H1 (cell line): ENCODE measurements around the gene TRIM59. TPM values are rescaled to one million over a fixed set of nuclear protein-coding genes. Genes with fewer than 3 reads are reported as not detected.

Experiments
- CTCF ChIA-PET: fragments of 300-600 bp; sonication (Branson Sonifier 250); formaldehyde crosslinking; loops from one replicate; lab custom pipeline; 2021; ENCODE audit not compliant: partially characterized antibody; lab: Charles Lee
- POLR2A ChIA-PET: fragments of 300-600 bp; sonication (Branson Sonifier 250); formaldehyde crosslinking; loops from one replicate; lab custom pipeline; 2021; ENCODE audit warnings: inconsistent platforms; ENCODE audit not compliant: partially characterized antibody; lab: Charles Lee
- DNase-seq, 2 experiments: peaks; one replicate each; pipeline versions ENCODE4 v3.0.0 to v3.0.0-alpha.2; 2010 to 2022; ENCODE audit warnings: low spot score in 2 of 2, low read depth in 1 of 2, mixed read lengths in 1 of 2
- FAIRE-seq: peaks from 2 replicates; lab custom pipeline; 2011; peaks lifted over from hg19 to GRCh38; lab: Jason Lieb, UNC
- H2AFZ ChIP-seq: 2 replicates; pipeline ENCODE4 v1.8.1; 2012; ENCODE audit warnings: low read length, inconsistent platforms
- H2AK5ac ChIP-seq: 2 replicates; pipeline ENCODE4 v1.6.1; 2013; ENCODE audit warnings: low read depth, low read length
- H2BK120ac ChIP-seq: replicated peaks from 2 replicates; pipeline ENCODE3; 2013; ENCODE audit warnings: low read depth, low read length, inconsistent platforms
- H2BK12ac ChIP-seq: 2 replicates; pipeline ENCODE4 v1.6.1; 2013; ENCODE audit warnings: low read depth, low read length
- H2BK15ac ChIP-seq: 2 replicates; pipeline ENCODE4 v1.6.1; 2013; ENCODE audit warnings: low read length
- H2BK20ac ChIP-seq: 2 replicates; pipeline ENCODE4 v1.6.1; 2013; ENCODE audit warnings: low read length
- H2BK5ac ChIP-seq: 2 replicates; pipeline ENCODE4 v1.6.1; 2013; ENCODE audit warnings: low read depth, low read length
- H3K14ac ChIP-seq: 2 replicates; pipeline ENCODE4 v1.6.1; 2013; ENCODE audit warnings: inconsistent platforms; ENCODE audit not compliant: insufficient read length
- H3K18ac ChIP-seq: 2 replicates; pipeline ENCODE4 v1.6.1; 2013; ENCODE audit warnings: low read length; ENCODE audit errors: extremely low read depth
- H3K23ac ChIP-seq: 2 replicates; pipeline ENCODE4 v1.6.1; 2013; ENCODE audit warnings: inconsistent platforms; ENCODE audit not compliant: insufficient read length
- H3K23me2 ChIP-seq: 2 replicates; pipeline ENCODE4 v1.6.1; 2013; ENCODE audit warnings: low read depth, low read length
- H3K27ac ChIP-seq: 2 replicates; pipeline ENCODE4 v1.6.1; 2011; ENCODE audit warnings: low read depth, low read length, inconsistent platforms
- H3K27me3 ChIP-seq, 4 experiments: replicated peaks in 1 of 4; 1 replicate in 1 of 4; 2 replicates in 3 of 4; pipeline versions ENCODE4 v1.6.1 to v1.8.1; 2011 to 2013; ENCODE audit warnings: low read length in 3 of 4, mild to moderate bottlenecking in 3 of 4, inconsistent platforms in 2 of 4, mixed read lengths in 2 of 4, moderate library complexity in 1 of 4; ENCODE audit not compliant: control insufficient read depth in 3 of 4, insufficient read depth in 3 of 4; ENCODE audit errors: extremely low read depth in 1 of 4
- H3K36me3 ChIP-seq, 4 experiments: 2 replicates each; pipeline versions ENCODE4 v1.6.1 to v1.8.1; 2011 to 2013; ENCODE audit warnings: mild to moderate bottlenecking in 4 of 4, low read length in 3 of 4, moderate library complexity in 2 of 4, control low read depth in 1 of 4, inconsistent platforms in 1 of 4; ENCODE audit not compliant: insufficient read depth in 4 of 4, control insufficient read depth in 2 of 4
- H3K4ac ChIP-seq: replicated peaks from 2 replicates; pipeline ENCODE3; 2013; ENCODE audit warnings: low read length, low read depth, mixed read lengths, inconsistent platforms; ENCODE audit not compliant: insufficient read length
- H3K4me1 ChIP-seq, 4 experiments: replicated peaks in 1 of 4; 1 replicate in 1 of 4; 2 replicates in 3 of 4; pipeline versions ENCODE4 v1.6.1 to v1.8.1; 2011 to 2013; ENCODE audit warnings: low read length in 3 of 4, inconsistent platforms in 2 of 4, mixed read lengths in 1 of 4; ENCODE audit not compliant: insufficient read depth in 4 of 4, control insufficient read depth in 3 of 4
- H3K4me2 ChIP-seq, 2 experiments: 2 replicates each; pipeline versions ENCODE4 v1.6.1 to v1.8.1; 2011 to 2013; ENCODE audit warnings: low read depth in 2 of 2, low read length in 2 of 2, control low read depth in 1 of 2, inconsistent platforms in 1 of 2, mild to moderate bottlenecking in 1 of 2; ENCODE audit not compliant: insufficient read depth in 1 of 2
- H3K4me3 ChIP-seq, 4 experiments: fragments of 200-600, 300-600 bp in 1 of 4; sonication (generic), shearing (Covaris generic), sonication (Bioruptor Twin) in 1 of 4; 2 replicates each; pipeline versions ENCODE4 v1.5.1 to v1.8.1; 2011 to 2016; ENCODE audit warnings: low read length in 4 of 4, low read depth in 3 of 4, control low read depth in 2 of 4, inconsistent platforms in 2 of 4, mild to moderate bottlenecking in 2 of 4, mixed read lengths in 1 of 4, moderate library complexity in 1 of 4; ENCODE audit not compliant: insufficient read depth in 2 of 4; ENCODE audit errors: extremely low read depth in 1 of 4
- H3K56ac ChIP-seq: replicated peaks from 2 replicates; pipeline ENCODE3; 2013; ENCODE audit warnings: low read depth, mild to moderate bottlenecking, mixed read lengths, low read length, inconsistent platforms; ENCODE audit not compliant: insufficient read length
- H3K79me1 ChIP-seq: 2 replicates; pipeline ENCODE4 v1.6.1; 2013; ENCODE audit warnings: low read depth, low read length, control low read depth
- H3K79me2 ChIP-seq, 2 experiments: 2 replicates each; pipeline versions ENCODE4 v1.6.1 to v1.8.1; 2012 to 2013; ENCODE audit warnings: low read length in 2 of 2, mild to moderate bottlenecking in 2 of 2, inconsistent platforms in 1 of 2; ENCODE audit not compliant: insufficient read depth in 2 of 2, control insufficient read depth in 1 of 2
- H3K9ac ChIP-seq, 4 experiments: replicated peaks in 1 of 4; 1 replicate in 1 of 4; 2 replicates in 3 of 4; pipeline versions ENCODE4 v1.6.1 to v1.8.1; 2011 to 2013; ENCODE audit warnings: low read depth in 3 of 4, low read length in 3 of 4, control low read depth in 2 of 4, mild to moderate bottlenecking in 2 of 4, moderate library complexity in 2 of 4, inconsistent platforms in 1 of 4; ENCODE audit errors: extremely low read depth in 1 of 4
- H3K9me3 ChIP-seq, 2 experiments: 2 replicates each; pipeline versions ENCODE4 v1.6.1 to v1.8.1; 2012 to 2013; ENCODE audit warnings: mild to moderate bottlenecking in 2 of 2, moderate library complexity in 2 of 2, control low read depth in 1 of 2, inconsistent platforms in 1 of 2, low read depth in 1 of 2, low read length in 1 of 2, mixed read lengths in 1 of 2; ENCODE audit not compliant: insufficient read depth in 2 of 2
- H4K20me1 ChIP-seq, 2 experiments: replicated peaks in 1 of 2; 2 replicates each; pipeline versions ENCODE3 to v1.8.1; 2011 to 2013; ENCODE audit warnings: inconsistent platforms in 2 of 2, low read length in 2 of 2, mild to moderate bottlenecking in 1 of 2; ENCODE audit not compliant: insufficient read depth in 2 of 2, control insufficient read depth in 1 of 2
- H4K5ac ChIP-seq: 2 replicates; pipeline ENCODE4 v1.6.1; 2013; ENCODE audit warnings: low read length, low read depth, mixed read lengths, inconsistent platforms; ENCODE audit not compliant: insufficient read length
- H4K8ac ChIP-seq: 2 replicates; pipeline ENCODE4 v1.8.0; 2013; ENCODE audit warnings: mild to moderate bottlenecking, moderate library complexity, low read length, inconsistent platforms; ENCODE audit not compliant: insufficient read depth; ENCODE audit errors: extremely low read depth
- H4K91ac ChIP-seq: replicated peaks from 2 replicates; pipeline ENCODE3; 2013; ENCODE audit warnings: low read length, mixed read lengths, inconsistent platforms; ENCODE audit not compliant: insufficient read length
- ASH2L ChIP-seq: fragments of 200-600, 300-600 bp; sonication (generic); IDR thresholded peaks from one replicate; pipeline ENCODE4 v1.7.1; 2017; ENCODE audit warnings: low read length
- E2F6 ChIP-seq: IDR thresholded peaks from 2 replicates; pipeline ENCODE4 v1.6.1; 2012; ENCODE audit warnings: inconsistent platforms
- JUN ChIP-seq: IDR thresholded peaks from 2 replicates; pipeline ENCODE4 v1.6.1; 2011; ENCODE audit warnings: low read depth, mild to moderate bottlenecking, improper control_type of control experiment, low read length
- KDM1A ChIP-seq: fragments of 200-600, 300-600 bp; sonication (generic); IDR thresholded peaks from 2 replicates; pipeline ENCODE4 v1.7.1; 2016; ENCODE audit warnings: mild to moderate bottlenecking, low read length, borderline replicate concordance
- MAX ChIP-seq: IDR thresholded peaks from 2 replicates; pipeline ENCODE4 v1.6.1; 2012; ENCODE audit warnings: inconsistent platforms
- PHF8 ChIP-seq: fragments of 200-600 bp; sonication (generic); conservative IDR thresholded peaks from 2 replicates; pipeline ENCODE4 v1.7.1; 2012; ENCODE audit warnings: low read depth, mild to moderate bottlenecking, inconsistent platforms, low read length, moderate library complexity
- RNF2 ChIP-seq: fragments of 200-900, 300-1000 bp; sonication (generic); IDR thresholded peaks from 2 replicates; pipeline ENCODE4 v1.7.1; 2016; ENCODE audit warnings: borderline replicate concordance, low read depth, mild to moderate bottlenecking, antibody characterized with exemption, low read length; ENCODE audit not compliant: poor library complexity, severe bottlenecking; ENCODE audit errors: missing control alignments
- USF2 ChIP-seq: IDR thresholded peaks from 2 replicates; pipeline ENCODE4 v1.6.1; 2011; ENCODE audit warnings: low read length, improper control_type of control experiment
- ZNF274 ChIP-seq: IDR thresholded peaks from 2 replicates; pipeline ENCODE4 v1.7.0; 2012; ENCODE audit warnings: low read length, borderline replicate concordance; ENCODE audit errors: extremely low read depth
- polyA plus RNA-seq, 7 experiments: library from polyadenylated mRNA; depleted of rRNA in 3 of 7; stranded (reverse) in 5 of 7; unstranded in 2 of 7; fragments of >200 nt in 5 of 7; fragments of 200-250 nt in 2 of 7; gene quantifications; 1 replicate in 5 of 7; 2 replicates in 1 of 7; 4 replicates in 1 of 7; pipeline versions ENCODE4 v1.2.1 to v1.2.3, GENCODE V29; 2011 to 2013; ENCODE audit warnings: missing spikeins in 2 of 7, mixed read lengths in 2 of 7
- total RNA-seq: library from RNA; stranded (reverse); fragmentation: NEBNext Ultra II Directional; extraction: Animal tissue kit (Norgen Biotek cat#: 25700); gene quantifications from 2 replicates; pipeline ENCODE4 v1.2.1, GENCODE V29; 2021

TRIM59 gene
- total and polyA plus RNA-seq, 2 of the 8 experiments (the other 6 are each of a cell fraction or from before 2014, with no cell fraction given): 11.6 to 53.4 TPM

GRCh38 chr3:160395297-160395696, 54.3 kb downstream of the TRIM59 start:
- H2BK20ac ChIP-seq: no peak overlapping the region
- H3K27me3 ChIP-seq: no peaks in the 10 kb centered on the region
- no peak overlapping the region for H3K18ac ChIP-seq
- 0 out of 2 replicates have a peak, but pooled peaks cover 2% of the 10 kb centered on the region for H3K23me2 ChIP-seq
- no peak overlapping the region for H2AK5ac ChIP-seq
- H4K5ac ChIP-seq: no peak overlapping the region
- H3K4me1 ChIP-seq: no peaks in the 10 kb centered on the region
- peaks cover 1 to 4% of the 10 kb centered on the region in 2 experiments for H4K20me1 ChIP-seq
- H2AFZ ChIP-seq: no peak overlapping the region
- no peaks in the 10 kb centered on the region for H3K36me3 ChIP-seq
- no peak for DNase-seq
- no peak overlapping the region for H3K56ac ChIP-seq
- H3K23ac ChIP-seq: no peak overlapping the region
- peaks cover under 1 to 47% of the 10 kb centered on the region in 2 experiments for H3K79me2 ChIP-seq
- FAIRE-seq: no peak
- H2BK12ac ChIP-seq: no peak overlapping the region
- H3K4me2 ChIP-seq: no peak overlapping the region
- no peak overlapping the region for H3K9ac ChIP-seq
- H2BK5ac ChIP-seq: no peak overlapping the region
- no peaks in the 10 kb centered on the region for H3K9me3 ChIP-seq
- no peak overlapping the region for H4K91ac ChIP-seq
- H2BK15ac ChIP-seq: no peak overlapping the region
- H3K79me1 ChIP-seq: peaks cover 2% of the 10 kb centered on the region; the same call in 1 of the 2 replicates
- no peak overlapping the region for H3K4me3 ChIP-seq
- no peak overlapping the region for H3K14ac ChIP-seq
- ChIA-PET POLR2A (interaction anchor here (1.1 kb wide), 1 partner anchor 54 kb away, joined by 3 read pairs; the partner anchor contains the start of gene TRIM59), CTCF (interaction anchor here (0.7 to 1.2 kb wide), 4 partner anchors 9 to 702 kb away, joined by 3 to 8 read pairs (median 3); no protein-coding TSS in a partner anchor)
- H3K4ac ChIP-seq: no peak overlapping the region
- no peak overlapping the region for H4K8ac ChIP-seq
- no peak overlapping the region for H3K27ac ChIP-seq
- H2BK120ac ChIP-seq: no peak overlapping the region
- TF ChIP-seq ZNF274: no peak
- TF ChIP-seq JUN: no peak
- TF ChIP-seq USF2: no peak
- TF ChIP-seq RNF2: no peak
- no peak for TF ChIP-seq ASH2L
- no peak for TF ChIP-seq MAX
- no peak for TF ChIP-seq E2F6
- TF ChIP-seq PHF8: no peak
- no peak for TF ChIP-seq KDM1A
